Prostate gland (tissue), 2 donors: ENCODE data around the gene POLQ. TPM values are rescaled to one million over a fixed set of nuclear protein-coding genes. Genes with fewer than 3 reads are reported as not detected.

ENCODE experiments used
- DNase-seq: peaks from one replicate; pipeline ENCODE4 v3.0.0-alpha.2; 2019; ENCODE audit warnings: low spot score
- H3K27ac ChIP-seq, 2 donors: fragments of 200-600 bp; sonication (generic); 2 replicates each; pipeline ENCODE4 v1.5.1; 2017 to 2019
- H3K27me3 ChIP-seq: fragments of 200-600 bp; sonication (generic); replicated peaks from 2 replicates; pipeline ENCODE4 v1.5.1; 2019; ENCODE audit not compliant: insufficient read depth
- H3K36me3 ChIP-seq, 2 donors: fragments of 200-600 bp; sonication (generic); 1 replicate in 1 of 2; 2 replicates in 1 of 2; pipeline versions ENCODE4 v1.5.1 to v1.8.1; 2017 to 2019
- H3K4me1 ChIP-seq: fragments of 200-600 bp; sonication (generic); replicated peaks from 2 replicates; pipeline ENCODE4 v1.5.1; 2019
- H3K4me3 ChIP-seq, 2 donors: fragments of 200-600 bp; sonication (generic); 2 replicates each; pipeline ENCODE4 v1.5.1; 2017 to 2019
- H3K9me3 ChIP-seq: fragments of 200-600 bp; sonication (generic); 2 replicates; pipeline ENCODE4 v1.5.1; 2017
- CTCF ChIP-seq, 4 experiments: fragments of 200-600 bp in 2 of 4; fragments of 450-650 bp in 2 of 4; sonication (generic) in 2 of 4; IDR thresholded peaks; 1 replicate in 3 of 4; 2 replicates in 1 of 4; pipeline ENCODE4 v1.5.1; 2016 to 2019; ENCODE audit warnings: antibody characterized with exemption in 4 of 4, mild to moderate bottlenecking in 2 of 4, moderate library complexity in 2 of 4
- POLR2A ChIP-seq: fragments of 450-650 bp; IDR thresholded peaks from one replicate; pipeline ENCODE4 v1.6.1; 2016; ENCODE audit warnings: antibody characterized with exemption, mild to moderate bottlenecking
- POLR2AphosphoS5 ChIP-seq: sonication (generic); formaldehyde crosslinking; IDR thresholded peaks from one replicate; pipeline ENCODE4 v1.6.1; 2017; ENCODE audit warnings: antibody characterized with exemption
- WGBS: methylation state at CpG from one replicate; pipeline ENCODE4 v1.1.5; 2018; 5-methylcytosine and 5-hydroxymethylcytosine counted together
- intact Hi-C: fragments of 100-400 bp; cut with DNase I; formaldehyde crosslinking; loops from one replicate; pipeline ENCODE4 v1.14.2; 2022
- total RNA-seq, 2 donors: library from RNA; depleted of rRNA; stranded (reverse); fragments of >200 nt; gene quantifications; one replicate each; pipeline ENCODE4 v1.1.0, GENCODE V29; 2016

POLQ gene
- total RNA-seq, 2 donors from 2014 or later = 1.0 to 3.0 TPM

GRCh38 chr3:121515313-121515712 is 30.5 kb downstream of the POLQ start:
- H3K36me3 ChIP-seq = no peaks in the 10 kb centered on the region
- no peaks in the 10 kb centered on the region for H3K27me3 ChIP-seq
- H3K9me3 ChIP-seq = no peaks in the 10 kb centered on the region
- H3K4me1 ChIP-seq = no peaks in the 10 kb centered on the region
- intact Hi-C loops = no loop called here
- WGBS = 36% methylated on average over 2 of the region's 2 CpGs
- TF ChIP-seq POLR2AphosphoS5 (no peak), CTCF (IDR thresholded peaks at IDR 0.05) (no peak), POLR2A (no peak)
- no peak overlapping the region for H3K4me3 ChIP-seq
- DNase-seq = no peak
- H3K27ac ChIP-seq = no peak overlapping the region

GRCh38 chr3:121514496-121514895 is 31.3 kb downstream of the POLQ start:
- Histone ChIP-seq H3K4me3 (no peak overlapping the region), H3K9me3 (no peaks in the 10 kb centered on the region), H3K27me3 (no peaks in the 10 kb centered on the region), H3K36me3 (no peaks in the 10 kb centered on the region), H3K4me1 (no peaks in the 10 kb centered on the region), H3K27ac (no peak overlapping the region)
- TF ChIP-seq CTCF (IDR thresholded peaks at IDR 0.05) (no peak), POLR2AphosphoS5 (no peak), POLR2A (no peak)
- intact Hi-C loops = no loop called here
- no peak for DNase-seq
- 94% methylated on average over 3 of the region's 3 CpGs for WGBS

- intact Hi-C loops = no loop called here
- Histone ChIP-seq H3K27me3 (no peaks in the 10 kb centered on the region), H3K4me1 (no peaks in the 10 kb centered on the region), H3K36me3 (no peaks in the 10 kb centered on the region), H3K4me3 (no peak overlapping the region), H3K9me3 (no peaks in the 10 kb centered on the region), H3K27ac (no peak overlapping the region)
- no peak for DNase-seq
- TF ChIP-seq POLR2A (no peak), POLR2AphosphoS5 (no peak), CTCF (IDR thresholded peaks at IDR 0.05) (no peak)
- 80% methylated on average over 4 of the region's 4 CpGs for WGBS
Measured at GRCh38 chr3:121508389-121508788, 37.4 kb downstream of the POLQ start.

GRCh38 chr3:121505256-121505655 is 40.5 kb downstream of the POLQ start:
- Histone ChIP-seq H3K9me3 (no peaks in the 10 kb centered on the region), H3K4me1 (no peaks in the 10 kb centered on the region), H3K4me3 (no peak overlapping the region), H3K27ac (no peak overlapping the region), H3K27me3 (no peaks in the 10 kb centered on the region), H3K36me3 (no peaks in the 10 kb centered on the region)
- no peak for DNase-seq
- TF ChIP-seq POLR2A = no peak
- no peak for TF ChIP-seq CTCF (IDR thresholded peaks at IDR 0.05)
- no peak for TF ChIP-seq POLR2AphosphoS5
- intact Hi-C loops = no loop called here

GRCh38 chr3:121504618-121505017 is 41.2 kb downstream of the POLQ start:
- Histone ChIP-seq H3K36me3 (no peaks in the 10 kb centered on the region), H3K4me1 (no peaks in the 10 kb centered on the region), H3K4me3 (no peak overlapping the region), H3K27ac (no peak overlapping the region), H3K9me3 (no peaks in the 10 kb centered on the region), H3K27me3 (no peaks in the 10 kb centered on the region)
- DNase-seq = no peak
- 87% methylated on average over 2 of the region's 2 CpGs for WGBS
- TF ChIP-seq CTCF (IDR thresholded peaks at IDR 0.05) (no peak), POLR2AphosphoS5 (no peak), POLR2A (no peak)
- intact Hi-C loops = no loop called here
